Stimulated activated CD8-positive, alpha-beta memory T cell treated with anti-CD3 and anti-CD28 coated beads, Interleukin-15, amount 100 ng/mL, for 48 hours (primary cell): ENCODE data around the gene NOM1.
"Not testable (repeated sequence)": the region's sequence is repeated elsewhere in the genome, so short reads cannot be mapped to it uniquely, and the experiment has no call there.

Experiments
- DNase-seq, 2 donors: peaks; one replicate each; pipeline ENCODE4 v3.0.0-alpha.2; 2020; ENCODE audit warnings: low read depth in 2 of 2

Gene NOM1

GRCh38 chr7:156941393-156942182 is 7.9 kb upstream of the NOM1 start:
- DNase-seq = no peak

GRCh38 chr7:156942708-156943090 is 6.8 kb upstream of the NOM1 start:
- no peak for DNase-seq

- no peak for DNase-seq
Observed at GRCh38 chr7:156943091-156944041, 6.1 kb upstream of the NOM1 start.

- DNase-seq = no peak
Observed at GRCh38 chr7:156944876-156945275, 4.6 kb upstream of the NOM1 start.

- DNase-seq = no peak
Observed at GRCh38 chr7:156947120-156947843, 2.2 kb upstream of the NOM1 start.

GRCh38 chr7:156948361-156948760 is 1.2 kb upstream of the NOM1 start:
- DNase-seq = no peak

GRCh38 chr7:156950381-156950858 is 908 bp downstream of the NOM1 start:
- no peak for DNase-seq

GRCh38 chr7:156953215-156953614 is 3.7 kb downstream of the NOM1 start:
- DNase-seq = not testable (repeated sequence)

GRCh38 chr7:156954941-156955340 is 5.4 kb downstream of the NOM1 start:
- no peak for DNase-seq

GRCh38 chr7:156956727-156957126 is 7.2 kb downstream of the NOM1 start:
- DNase-seq = no peak

GRCh38 chr7:156962145-156962544 is 12.6 kb downstream of the NOM1 start:
- no peak for DNase-seq

- DNase-seq = no peak
Observed at GRCh38 chr7:156962897-156963296, 13.4 kb downstream of the NOM1 start.

- no peak for DNase-seq
Observed at GRCh38 chr7:156963472-156963871, 14.0 kb downstream of the NOM1 start.

- no peak for DNase-seq
Observed at GRCh38 chr7:156964971-156965370, 15.5 kb downstream of the NOM1 start.

- no peak for DNase-seq
Observed at GRCh38 chr7:156966387-156966786, 16.9 kb downstream of the NOM1 start.

GRCh38 chr7:156968183-156968582 is 18.7 kb downstream of the NOM1 start:
- DNase-seq = no peak

- no peak for DNase-seq
Observed at GRCh38 chr7:156969972-156970420, 20.5 kb downstream of the NOM1 start.

GRCh38 chr7:156975620-156976019 is 26.1 kb downstream of the NOM1 start:
- DNase-seq = no peak

- no peak for DNase-seq
Observed at GRCh38 chr7:156979007-156979606, 29.6 kb downstream of the NOM1 start.

GRCh38 chr7:156979711-156980110 is 30.2 kb downstream of the NOM1 start:
- DNase-seq = no peak

- no peak for DNase-seq
Observed at GRCh38 chr7:156984174-156984891, 34.8 kb downstream of the NOM1 start.
